H1 (cell line): Measurements from ENCODE around the gene ATP11A. TPM values are rescaled to one million over a fixed set of nuclear protein-coding genes. Genes with fewer than 3 reads are reported as not detected.

ENCODE experiments used
- CTCF ChIA-PET: fragments of 300-600 bp; sonication (Branson Sonifier 250); formaldehyde crosslinking; loops from one replicate; lab custom pipeline; 2021; ENCODE audit not compliant: partially characterized antibody; lab: Charles Lee
- POLR2A ChIA-PET: fragments of 300-600 bp; sonication (Branson Sonifier 250); formaldehyde crosslinking; loops from one replicate; lab custom pipeline; 2021; ENCODE audit warnings: inconsistent platforms; ENCODE audit not compliant: partially characterized antibody; lab: Charles Lee
- DNase-seq, 2 experiments: peaks; one replicate each; pipeline versions ENCODE4 v3.0.0 to v3.0.0-alpha.2; 2010 to 2022; ENCODE audit warnings: low spot score in 2 of 2, low read depth in 1 of 2, mixed read lengths in 1 of 2
- FAIRE-seq: peaks from 2 replicates; lab custom pipeline; 2011; peaks lifted over from hg19 to GRCh38; lab: Jason Lieb, UNC
- H2AFZ ChIP-seq: 2 replicates; pipeline ENCODE4 v1.8.1; 2012; ENCODE audit warnings: low read length, inconsistent platforms
- H2AK5ac ChIP-seq: 2 replicates; pipeline ENCODE4 v1.6.1; 2013; ENCODE audit warnings: low read depth, low read length
- H2BK120ac ChIP-seq: replicated peaks from 2 replicates; pipeline ENCODE3; 2013; ENCODE audit warnings: low read depth, low read length, inconsistent platforms
- H2BK12ac ChIP-seq: 2 replicates; pipeline ENCODE4 v1.6.1; 2013; ENCODE audit warnings: low read depth, low read length
- H2BK15ac ChIP-seq: 2 replicates; pipeline ENCODE4 v1.6.1; 2013; ENCODE audit warnings: low read length
- H2BK20ac ChIP-seq: 2 replicates; pipeline ENCODE4 v1.6.1; 2013; ENCODE audit warnings: low read length
- H2BK5ac ChIP-seq: 2 replicates; pipeline ENCODE4 v1.6.1; 2013; ENCODE audit warnings: low read depth, low read length
- H3K14ac ChIP-seq: 2 replicates; pipeline ENCODE4 v1.6.1; 2013; ENCODE audit warnings: inconsistent platforms; ENCODE audit not compliant: insufficient read length
- H3K18ac ChIP-seq: 2 replicates; pipeline ENCODE4 v1.6.1; 2013; ENCODE audit warnings: low read length; ENCODE audit errors: extremely low read depth
- H3K23ac ChIP-seq: 2 replicates; pipeline ENCODE4 v1.6.1; 2013; ENCODE audit warnings: inconsistent platforms; ENCODE audit not compliant: insufficient read length
- H3K23me2 ChIP-seq: 2 replicates; pipeline ENCODE4 v1.6.1; 2013; ENCODE audit warnings: low read depth, low read length
- H3K27ac ChIP-seq: 2 replicates; pipeline ENCODE4 v1.6.1; 2011; ENCODE audit warnings: low read depth, low read length, inconsistent platforms
- H3K27me3 ChIP-seq, 4 experiments: replicated peaks in 1 of 4; 1 replicate in 1 of 4; 2 replicates in 3 of 4; pipeline versions ENCODE4 v1.6.1 to v1.8.1; 2011 to 2013; ENCODE audit warnings: low read length in 3 of 4, mild to moderate bottlenecking in 3 of 4, inconsistent platforms in 2 of 4, mixed read lengths in 2 of 4, moderate library complexity in 1 of 4; ENCODE audit not compliant: control insufficient read depth in 3 of 4, insufficient read depth in 3 of 4; ENCODE audit errors: extremely low read depth in 1 of 4
- H3K36me3 ChIP-seq, 4 experiments: 2 replicates each; pipeline versions ENCODE4 v1.6.1 to v1.8.1; 2011 to 2013; ENCODE audit warnings: mild to moderate bottlenecking in 4 of 4, low read length in 3 of 4, moderate library complexity in 2 of 4, control low read depth in 1 of 4, inconsistent platforms in 1 of 4; ENCODE audit not compliant: insufficient read depth in 4 of 4, control insufficient read depth in 2 of 4
- H3K4ac ChIP-seq: replicated peaks from 2 replicates; pipeline ENCODE3; 2013; ENCODE audit warnings: low read length, low read depth, mixed read lengths, inconsistent platforms; ENCODE audit not compliant: insufficient read length
- H3K4me1 ChIP-seq, 4 experiments: replicated peaks in 1 of 4; 1 replicate in 1 of 4; 2 replicates in 3 of 4; pipeline versions ENCODE4 v1.6.1 to v1.8.1; 2011 to 2013; ENCODE audit warnings: low read length in 3 of 4, inconsistent platforms in 2 of 4, mixed read lengths in 1 of 4; ENCODE audit not compliant: insufficient read depth in 4 of 4, control insufficient read depth in 3 of 4
- H3K4me2 ChIP-seq, 2 experiments: 2 replicates each; pipeline versions ENCODE4 v1.6.1 to v1.8.1; 2011 to 2013; ENCODE audit warnings: low read depth in 2 of 2, low read length in 2 of 2, control low read depth in 1 of 2, inconsistent platforms in 1 of 2, mild to moderate bottlenecking in 1 of 2; ENCODE audit not compliant: insufficient read depth in 1 of 2
- H3K4me3 ChIP-seq, 4 experiments: fragments of 200-600, 300-600 bp in 1 of 4; sonication (generic), shearing (Covaris generic), sonication (Bioruptor Twin) in 1 of 4; 2 replicates each; pipeline versions ENCODE4 v1.5.1 to v1.8.1; 2011 to 2016; ENCODE audit warnings: low read length in 4 of 4, low read depth in 3 of 4, control low read depth in 2 of 4, inconsistent platforms in 2 of 4, mild to moderate bottlenecking in 2 of 4, mixed read lengths in 1 of 4, moderate library complexity in 1 of 4; ENCODE audit not compliant: insufficient read depth in 2 of 4; ENCODE audit errors: extremely low read depth in 1 of 4
- H3K56ac ChIP-seq: replicated peaks from 2 replicates; pipeline ENCODE3; 2013; ENCODE audit warnings: low read depth, mild to moderate bottlenecking, mixed read lengths, low read length, inconsistent platforms; ENCODE audit not compliant: insufficient read length
- H3K79me1 ChIP-seq: 2 replicates; pipeline ENCODE4 v1.6.1; 2013; ENCODE audit warnings: low read depth, low read length, control low read depth
- H3K79me2 ChIP-seq, 2 experiments: 2 replicates each; pipeline versions ENCODE4 v1.6.1 to v1.8.1; 2012 to 2013; ENCODE audit warnings: low read length in 2 of 2, mild to moderate bottlenecking in 2 of 2, inconsistent platforms in 1 of 2; ENCODE audit not compliant: insufficient read depth in 2 of 2, control insufficient read depth in 1 of 2
- H3K9ac ChIP-seq, 4 experiments: replicated peaks in 1 of 4; 1 replicate in 1 of 4; 2 replicates in 3 of 4; pipeline versions ENCODE4 v1.6.1 to v1.8.1; 2011 to 2013; ENCODE audit warnings: low read depth in 3 of 4, low read length in 3 of 4, control low read depth in 2 of 4, mild to moderate bottlenecking in 2 of 4, moderate library complexity in 2 of 4, inconsistent platforms in 1 of 4; ENCODE audit errors: extremely low read depth in 1 of 4
- H3K9me3 ChIP-seq, 2 experiments: 2 replicates each; pipeline versions ENCODE4 v1.6.1 to v1.8.1; 2012 to 2013; ENCODE audit warnings: mild to moderate bottlenecking in 2 of 2, moderate library complexity in 2 of 2, control low read depth in 1 of 2, inconsistent platforms in 1 of 2, low read depth in 1 of 2, low read length in 1 of 2, mixed read lengths in 1 of 2; ENCODE audit not compliant: insufficient read depth in 2 of 2
- H4K20me1 ChIP-seq, 2 experiments: replicated peaks in 1 of 2; 2 replicates each; pipeline versions ENCODE3 to v1.8.1; 2011 to 2013; ENCODE audit warnings: inconsistent platforms in 2 of 2, low read length in 2 of 2, mild to moderate bottlenecking in 1 of 2; ENCODE audit not compliant: insufficient read depth in 2 of 2, control insufficient read depth in 1 of 2
- H4K5ac ChIP-seq: 2 replicates; pipeline ENCODE4 v1.6.1; 2013; ENCODE audit warnings: low read length, low read depth, mixed read lengths, inconsistent platforms; ENCODE audit not compliant: insufficient read length
- H4K8ac ChIP-seq: 2 replicates; pipeline ENCODE4 v1.8.0; 2013; ENCODE audit warnings: mild to moderate bottlenecking, moderate library complexity, low read length, inconsistent platforms; ENCODE audit not compliant: insufficient read depth; ENCODE audit errors: extremely low read depth
- H4K91ac ChIP-seq: replicated peaks from 2 replicates; pipeline ENCODE3; 2013; ENCODE audit warnings: low read length, mixed read lengths, inconsistent platforms; ENCODE audit not compliant: insufficient read length
- MAFK ChIP-seq: IDR thresholded peaks from 2 replicates; pipeline ENCODE4 v1.6.1; 2012; ENCODE audit warnings: low read depth, mild to moderate bottlenecking, improper control_type of control experiment, low read length
- POLR2AphosphoS5 ChIP-seq: IDR thresholded peaks from 2 replicates; pipeline ENCODE4 v1.6.1; 2011; ENCODE audit warnings: low read depth, low read length
- RNF2 ChIP-seq: fragments of 200-900, 300-1000 bp; sonication (generic); IDR thresholded peaks from 2 replicates; pipeline ENCODE4 v1.7.1; 2016; ENCODE audit warnings: borderline replicate concordance, low read depth, mild to moderate bottlenecking, antibody characterized with exemption, low read length; ENCODE audit not compliant: poor library complexity, severe bottlenecking; ENCODE audit errors: missing control alignments
- WGBS, 2 experiments: shearing (Covaris generic) in 1 of 2; methylation state at CpG; one replicate each; pipeline versions ENCODE4 v1.1.6 to v1.1.7; 2013 to 2015; ENCODE audit warnings: low lambda C conversion rate in 2 of 2, mixed read lengths in 2 of 2, inconsistent platforms in 1 of 2, low coverage in 1 of 2, missing lambda C conversion rate in 1 of 2; ENCODE audit not compliant: insufficient replicate concordance in 2 of 2, insufficient coverage in 1 of 2, insufficient read length in 1 of 2; ENCODE audit errors: extremely low coverage in 1 of 2, missing lambda C conversion rate in 1 of 2; 5-methylcytosine and 5-hydroxymethylcytosine counted together
- polyA plus RNA-seq, 7 experiments: library from polyadenylated mRNA; depleted of rRNA in 3 of 7; stranded (reverse) in 5 of 7; unstranded in 2 of 7; fragments of >200 nt in 5 of 7; fragments of 200-250 nt in 2 of 7; gene quantifications; 1 replicate in 5 of 7; 2 replicates in 1 of 7; 4 replicates in 1 of 7; pipeline versions ENCODE4 v1.2.1 to v1.2.3, GENCODE V29; 2011 to 2013; ENCODE audit warnings: missing spikeins in 2 of 7, mixed read lengths in 2 of 7
- total RNA-seq: library from RNA; stranded (reverse); fragmentation: NEBNext Ultra II Directional; extraction: Animal tissue kit (Norgen Biotek cat#: 25700); gene quantifications from 2 replicates; pipeline ENCODE4 v1.2.1, GENCODE V29; 2021

Gene ATP11A
- total and polyA plus RNA-seq, 2 of the 8 experiments (the other 6 are each of a cell fraction or from before 2014, with no cell fraction given): 28.8 to 72.9 TPM

DNA sequence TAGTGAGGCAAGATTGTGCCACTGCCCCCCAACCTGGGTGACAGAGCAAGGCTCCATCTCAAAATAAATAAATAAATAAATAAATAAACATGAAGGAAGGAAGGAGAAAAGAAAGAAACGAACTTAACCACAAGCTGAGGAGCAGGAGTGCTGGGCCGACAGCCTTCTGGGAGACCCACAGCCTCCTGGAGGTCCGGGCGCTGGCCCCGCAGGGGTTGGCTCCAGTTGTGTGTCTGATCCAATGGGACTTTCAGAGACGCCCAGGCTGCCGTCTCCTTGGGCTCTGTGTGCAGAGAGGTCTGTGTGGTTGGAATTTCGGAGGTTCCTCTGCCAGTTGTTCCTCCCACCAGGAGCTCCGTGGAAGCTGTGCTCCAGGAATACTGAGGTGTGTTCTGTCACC, 243.1 kb downstream of the ATP11A start:
- H3K9ac ChIP-seq: no peak overlapping the region
- H3K4me1 ChIP-seq: peaks cover 0 to 17% (median 8%) of the 10 kb centered on the region in 4 experiments; a peak in 4 of 7 replicates
- no peak overlapping the region for H3K18ac ChIP-seq
- no peak overlapping the region for H2AK5ac ChIP-seq
- 0 out of 2 replicates have a peak, but pooled peaks cover 3% of the 10 kb centered on the region for H3K79me1 ChIP-seq
- no peak overlapping the region for H4K5ac ChIP-seq
- no peak overlapping the region for H2BK120ac ChIP-seq
- no peak overlapping the region for H2BK15ac ChIP-seq
- H2BK5ac ChIP-seq: no peak overlapping the region
- no peak overlapping the region for H3K56ac ChIP-seq
- no peaks in the 10 kb centered on the region for H3K36me3 ChIP-seq
- no peaks in the 10 kb centered on the region for H3K27me3 ChIP-seq
- no peak overlapping the region for H2BK12ac ChIP-seq
- peaks cover 2 to 6% of the 10 kb centered on the region in 2 experiments for H4K20me1 ChIP-seq
- H3K27ac ChIP-seq: no peak overlapping the region
- no peak overlapping the region for H4K91ac ChIP-seq
- no peak overlapping the region for H3K4me2 ChIP-seq
- no peak overlapping the region for H3K23ac ChIP-seq
- H3K14ac ChIP-seq: no peak overlapping the region
- H2BK20ac ChIP-seq: no peak overlapping the region
- no peak overlapping the region for H3K4me3 ChIP-seq
- H2AFZ ChIP-seq: no peak overlapping the region
- no peaks in the 10 kb centered on the region for H3K23me2 ChIP-seq
- no peak for TF ChIP-seq RNF2
- no peak for TF ChIP-seq MAFK
- TF ChIP-seq POLR2AphosphoS5: no peak
- TF ChIP-seq, all 59 proteins: peak for 0
- WGBS, 2 experiments: 83% methylated on average over 9 of the region's 9 CpGs; no CpG with 5 or more reads in 1 of the 2 experiments
- no peak for DNase-seq
- ChIA-PET CTCF (interaction anchor here (0.6 to 3.6 kb wide), 16 partner anchors 11 to 383 kb away, joined by 3 to 24 read pairs (median 4); no protein-coding TSS in a partner anchor), POLR2A (interaction anchor here (0.9 kb wide), 1 partner anchor 27 kb away, joined by 4 read pairs; no protein-coding TSS in a partner anchor)
- Histone ChIP-seq H3K79me2 (0 out of 4 replicates have a peak, but pooled peaks cover 0 to 3% of the 10 kb centered on the region in 2 experiments), H3K9me3 (peaks cover 0 to 2% of the 10 kb centered on the region in 2 experiments; a peak in 1 of 4 replicates), H4K8ac (no peak overlapping the region), H3K4ac (no peak overlapping the region)
- no peak for FAIRE-seq
